HFF-Myc (cell line): ENCODE data around the gene KLB.
"Not testable (repeated sequence)": the region's sequence is repeated elsewhere in the genome, so short reads cannot be mapped to it uniquely, and the experiment has no call there.

Experiments used
- DNase-seq: peaks from one replicate; pipeline ENCODE4 v3.0.0-alpha.2; 2011; ENCODE audit warnings: low read depth; ENCODE audit errors: extremely low read depth
- H3K4me3 ChIP-seq: replicated peaks from 2 replicates; pipeline ENCODE4 v1.5.1; 2011; ENCODE audit warnings: low read depth, mild to moderate bottlenecking, control low read depth, low read length
- TF ChIP-seq, protein P1 (sequence below): IDR thresholded peaks from 2 replicates; pipeline ENCODE4 v1.5.1; 2012; ENCODE audit warnings: mild to moderate bottlenecking, low read depth, low read length, control low read depth; ENCODE audit errors: missing control alignments

The KLB gene

GRCh38 chr4:39365830-39366771 lies 40.6 kb upstream of the KLB start, which contains the start of gene RFC1:
Gene RFC1 (minus strand): TSS chr4:39366362. CDS start chr4:39366241, 121 bp downstream.
- TF ChIP-seq, protein P1, sequence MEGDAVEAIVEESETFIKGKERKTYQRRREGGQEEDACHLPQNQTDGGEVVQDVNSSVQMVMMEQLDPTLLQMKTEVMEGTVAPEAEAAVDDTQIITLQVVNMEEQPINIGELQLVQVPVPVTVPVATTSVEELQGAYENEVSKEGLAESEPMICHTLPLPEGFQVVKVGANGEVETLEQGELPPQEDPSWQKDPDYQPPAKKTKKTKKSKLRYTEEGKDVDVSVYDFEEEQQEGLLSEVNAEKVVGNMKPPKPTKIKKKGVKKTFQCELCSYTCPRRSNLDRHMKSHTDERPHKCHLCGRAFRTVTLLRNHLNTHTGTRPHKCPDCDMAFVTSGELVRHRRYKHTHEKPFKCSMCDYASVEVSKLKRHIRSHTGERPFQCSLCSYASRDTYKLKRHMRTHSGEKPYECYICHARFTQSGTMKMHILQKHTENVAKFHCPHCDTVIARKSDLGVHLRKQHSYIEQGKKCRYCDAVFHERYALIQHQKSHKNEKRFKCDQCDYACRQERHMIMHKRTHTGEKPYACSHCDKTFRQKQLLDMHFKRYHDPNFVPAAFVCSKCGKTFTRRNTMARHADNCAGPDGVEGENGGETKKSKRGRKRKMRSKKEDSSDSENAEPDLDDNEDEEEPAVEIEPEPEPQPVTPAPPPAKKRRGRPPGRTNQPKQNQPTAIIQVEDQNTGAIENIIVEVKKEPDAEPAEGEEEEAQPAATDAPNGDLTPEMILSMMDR, result no peak
- peak; percentile 67 for DNase-seq
- H3K4me3 ChIP-seq, result peak within 1 kb of the TSS; percentile 83

GRCh38 chr4:39367166-39367565 lies 39.6 kb upstream of the KLB start:
- no peak for DNase-seq
- no peak overlapping the region for H3K4me3 ChIP-seq
- TF ChIP-seq, protein P1, result no peak

DNA sequence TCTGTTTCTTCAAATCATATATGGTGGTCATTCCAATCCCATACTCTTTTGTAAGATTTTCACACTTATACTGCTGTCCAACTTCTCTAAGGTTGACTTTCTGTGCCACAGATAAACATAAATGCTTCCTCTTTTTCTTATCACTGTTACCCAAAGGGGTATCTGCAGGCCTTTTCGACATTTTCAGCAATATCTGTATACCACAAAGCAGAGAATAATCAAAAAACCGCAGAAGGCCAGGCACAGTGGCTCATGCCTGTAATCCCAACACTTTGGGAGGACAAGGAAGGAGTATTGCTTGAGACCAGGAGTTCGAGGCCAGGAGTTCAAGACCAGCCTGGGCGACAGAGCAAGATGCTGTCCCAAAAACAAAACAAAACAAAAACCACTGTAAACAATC lies 37.4 kb upstream of the KLB start:
- no peak for DNase-seq
- H3K4me3 ChIP-seq, result no peak overlapping the region
- TF ChIP-seq, protein P1, result no peak

GRCh38 chr4:39371209-39371608 lies 35.5 kb upstream of the KLB start:
- not testable (repeated sequence) for H3K4me3 ChIP-seq, DNase-seq

GRCh38 chr4:39375478-39375877 lies 31.3 kb upstream of the KLB start:
- H3K4me3 ChIP-seq, result no peak overlapping the region
- TF ChIP-seq, protein P1, result no peak
- no peak for DNase-seq

GRCh38 chr4:39383690-39384089 lies 23.0 kb upstream of the KLB start:
- TF ChIP-seq, protein P1, result no peak
- no peak for DNase-seq
- no peak overlapping the region for H3K4me3 ChIP-seq

GRCh38 chr4:39384563-39384962 lies 22.2 kb upstream of the KLB start:
- TF ChIP-seq, protein P1, result no peak
- no peak for DNase-seq
- no peak overlapping the region for H3K4me3 ChIP-seq
